Small intestine (tissue), 7 donors: ENCODE data around the gene NEUROG1. TPM values are rescaled to one million over a fixed set of nuclear protein-coding genes. Genes with fewer than 3 reads are reported as not detected.

ENCODE experiments used
- DNase-seq, 2 donors: peaks; one replicate each; pipeline versions ENCODE4 v3.0.0 to v3.0.0-alpha.2; 2013
- FAIRE-seq: peaks from 2 replicates; lab custom pipeline; 2012; peaks lifted over from hg19 to GRCh38; lab: Jason Lieb, UNC
- H3K27ac ChIP-seq, 3 donors: one replicate each; pipeline ENCODE4 v1.5.1; 2013; ENCODE audit warnings: low read length in 2 of 3, mild to moderate bottlenecking in 2 of 3, control low read depth in 1 of 3, inconsistent platforms in 1 of 3, low read depth in 1 of 3, moderate library complexity in 1 of 3
- H3K27me3 ChIP-seq, 3 donors: one replicate each; pipeline ENCODE4 v1.6.1; 2013; ENCODE audit warnings: low read length in 3 of 3, inconsistent platforms in 1 of 3; ENCODE audit not compliant: control insufficient read depth in 3 of 3, insufficient read depth in 3 of 3
- H3K36me3 ChIP-seq, 3 donors: one replicate each; pipeline ENCODE4 v1.6.1; 2013; ENCODE audit warnings: low read length in 3 of 3, inconsistent platforms in 1 of 3, low read depth in 1 of 3, mild to moderate bottlenecking in 1 of 3, moderate library complexity in 1 of 3; ENCODE audit not compliant: control insufficient read depth in 3 of 3, insufficient read depth in 2 of 3
- H3K4me1 ChIP-seq, 3 donors: one replicate each; pipeline ENCODE4 v1.6.1; 2013; ENCODE audit warnings: low read length in 2 of 3, inconsistent platforms in 1 of 3, low read depth in 1 of 3, mild to moderate bottlenecking in 1 of 3, moderate library complexity in 1 of 3; ENCODE audit not compliant: control insufficient read depth in 3 of 3, insufficient read depth in 2 of 3
- H3K4me3 ChIP-seq, 3 donors: one replicate each; pipeline ENCODE4 v1.5.1; 2013; ENCODE audit warnings: low read length in 3 of 3, control low read depth in 1 of 3, inconsistent platforms in 1 of 3, low read depth in 1 of 3, mild to moderate bottlenecking in 1 of 3, moderate library complexity in 1 of 3
- H3K9me3 ChIP-seq, 2 donors: one replicate each; pipeline ENCODE4 v1.6.1; 2013; ENCODE audit warnings: low read depth in 1 of 2, low read length in 1 of 2; ENCODE audit not compliant: control insufficient read depth in 2 of 2, insufficient read depth in 1 of 2
- WGBS, 3 donors: extraction: QIAGEN DNeasy Blood & Tissue Kit; methylation state at CpG; one replicate each; pipeline ENCODE4 v1.1.7; 2013; 5-methylcytosine and 5-hydroxymethylcytosine counted together
- polyA plus RNA-seq, 4 donors: library from polyadenylated mRNA; stranded (reverse) in 3 of 4; unstranded in 1 of 4; fragments of 200-250 nt in 3 of 4; fragments of 120-200 nt in 1 of 4; gene quantifications; one replicate each; pipeline versions ENCODE4 v1.2.1 to v1.2.3, GENCODE V29; 2013
- donor health status: healthy with polysubstance abuse.
- donor health status: control.
- donor health status: control.
- donor health status: Bipolar disorder and iron deficiency.
- donor health status: healthy.

Gene NEUROG1
- polyA plus RNA-seq, 4 donors: not detected

DNA sequence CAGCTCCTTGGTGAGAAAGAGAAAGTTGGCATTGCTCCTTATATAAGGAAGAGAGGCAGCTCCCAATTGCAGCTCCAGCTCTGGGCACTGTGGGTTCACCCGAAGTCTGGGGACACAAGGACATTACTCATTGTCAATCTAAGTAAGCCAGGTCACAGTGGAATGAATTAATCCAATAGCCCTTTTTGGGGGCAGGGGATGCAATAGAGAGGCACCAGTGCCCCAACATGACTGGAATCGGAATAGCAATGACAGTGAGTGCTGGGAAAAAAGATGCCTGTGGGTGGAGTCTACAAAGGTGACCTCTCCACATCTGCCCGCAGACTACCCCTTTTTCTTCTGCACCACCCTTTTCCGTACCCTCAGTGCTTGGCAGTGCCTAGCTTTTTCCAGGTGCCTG is 11.1 kb upstream of the NEUROG1 start:
- DNase-seq (no peak), FAIRE-seq (no peak)
- Histone ChIP-seq H3K36me3 (no peaks in the 10 kb centered on the region), H3K27me3 (peaks cover 3 to 89% (median 25%) of the 10 kb centered on the region in 3 donors), H3K4me1 (peaks cover 0 to 3% (median 0%) of the 10 kb centered on the region in 3 donors), H3K4me3 (no peak overlapping the region), H3K27ac (no peak overlapping the region), H3K9me3 (no peaks in the 10 kb centered on the region)
- WGBS, 3 donors: 46 to 48% (median 47%) methylated on average over 4 of the region's 4 CpGs

GRCh38 chr5:135546101-135546500 is 10.3 kb upstream of the NEUROG1 start:
- DNase-seq (no peak), FAIRE-seq (no peak)
- 58 to 71% (median 62%) methylated on average over 12 of the region's 12 CpGs for WGBS, 3 donors
- Histone ChIP-seq H3K27me3 (peaks cover 3 to 93% (median 25%) of the 10 kb centered on the region in 3 donors), H3K9me3 (no peaks in the 10 kb centered on the region), H3K36me3 (no peaks in the 10 kb centered on the region), H3K27ac (no peak overlapping the region), H3K4me3 (no peak overlapping the region), H3K4me1 (peaks cover 0 to 3% (median 0%) of the 10 kb centered on the region in 3 donors)

DNA sequence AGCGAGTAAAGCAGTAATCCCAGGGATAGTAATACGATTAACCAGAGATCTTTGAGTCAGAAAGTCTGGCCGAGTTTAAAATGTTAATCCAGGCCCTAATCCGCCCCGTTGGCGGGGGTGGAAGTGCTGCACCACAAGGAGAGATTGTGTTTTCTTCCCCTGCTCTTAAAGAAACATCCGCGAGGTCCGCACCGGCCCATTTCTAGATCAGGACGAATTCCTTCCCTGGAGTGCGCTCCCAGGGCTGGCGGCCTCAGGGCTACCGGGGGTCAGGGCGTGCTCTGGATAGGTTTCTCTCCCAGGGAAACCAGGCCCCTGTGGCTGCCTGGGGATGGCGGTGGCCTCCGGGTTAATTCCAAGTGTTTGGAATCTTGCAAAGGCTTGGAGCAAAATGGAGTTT is 9.3 kb upstream of the NEUROG1 start:
- Histone ChIP-seq H3K27me3 (peaks cover 3 to 93% (median 26%) of the 10 kb centered on the region in 3 donors), H3K4me1 (peaks cover 0 to 3% (median 0%) of the 10 kb centered on the region in 3 donors), H3K27ac (no peak overlapping the region), H3K9me3 (no peaks in the 10 kb centered on the region), H3K36me3 (no peaks in the 10 kb centered on the region), H3K4me3 (no peak overlapping the region)
- WGBS, 3 donors: 56 to 62% (median 62%) methylated on average over 17 of the region's 17 CpGs
- DNase-seq: no peak
- FAIRE-seq: no peak

- Histone ChIP-seq H3K4me1 (peaks cover 0 to 3% (median 0%) of the 10 kb centered on the region in 3 donors), H3K4me3 (peak overlapping the region in 1 of 3 donors; percentile 57), H3K9me3 (no peaks in the 10 kb centered on the region), H3K27me3 (peaks cover 3 to 94% (median 34%) of the 10 kb centered on the region in 3 donors), H3K27ac (no peak overlapping the region), H3K36me3 (no peaks in the 10 kb centered on the region)
- WGBS, 3 donors: 1 to 2% (median 2%) methylated on average over 51 to 77 of the region's 77 CpGs
- DNase-seq (peak; percentile 26 to 46), FAIRE-seq (no peak)
Measured at GRCh38 chr5:135543485-135544304, 7.9 kb upstream of the NEUROG1 start.

DNA sequence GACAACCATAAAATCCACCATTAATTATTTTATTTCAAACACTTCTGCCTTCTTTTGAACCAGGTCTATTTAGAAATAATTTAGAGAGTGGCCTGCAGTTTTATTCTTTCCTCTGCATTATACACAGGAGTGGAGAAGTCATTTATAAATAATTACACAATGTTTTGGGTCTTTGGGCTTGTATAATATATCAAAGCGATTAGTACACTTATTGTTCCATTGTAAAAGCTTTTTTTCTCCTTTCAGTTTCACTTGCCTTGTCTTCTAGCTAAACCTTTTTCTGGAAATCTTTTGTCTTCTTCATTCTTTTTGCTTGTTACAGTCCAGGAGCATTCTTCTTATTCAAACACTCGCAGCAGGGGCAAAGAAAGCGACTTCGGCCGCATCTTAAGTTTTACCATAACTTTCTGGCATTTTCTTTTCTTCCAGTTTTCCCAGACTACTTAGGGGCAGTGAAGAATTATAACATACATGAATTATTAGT is 7.3 kb upstream of the NEUROG1 start:
- DNase-seq: peak in 1 of 2 donors; percentile 21
- Histone ChIP-seq H3K27ac (no peak overlapping the region), H3K27me3 (peaks cover 3 to 94% (median 34%) of the 10 kb centered on the region in 3 donors), H3K4me1 (peaks cover 0 to 3% (median 0%) of the 10 kb centered on the region in 3 donors), H3K9me3 (no peaks in the 10 kb centered on the region), H3K36me3 (no peaks in the 10 kb centered on the region), H3K4me3 (peak overlapping the region in 1 of 3 donors; percentile 57)
- 7 to 24% (median 18%) methylated on average over 5 of the region's 5 CpGs for WGBS, 3 donors
- FAIRE-seq: no peak

GRCh38 chr5:135541807-135542502 is 6.2 kb upstream of the NEUROG1 start:
- FAIRE-seq (no peak), DNase-seq (no peak)
- H3K4me1 ChIP-seq: peaks cover 0 to 3% (median 0%) of the 10 kb centered on the region in 3 donors
- peaks cover 0 to 5% of the 10 kb centered on the region in 2 donors for H3K9me3 ChIP-seq
- peaks cover 3 to 94% (median 34%) of the 10 kb centered on the region in 3 donors for H3K27me3 ChIP-seq
- no peak overlapping the region for H3K27ac ChIP-seq
- H3K36me3 ChIP-seq: no peaks in the 10 kb centered on the region
- WGBS, 3 donors: 47 to 71% (median 66%) methylated on average over 11 of the region's 11 CpGs
- H3K4me3 ChIP-seq: no peak overlapping the region

- FAIRE-seq (no peak), DNase-seq (no peak)
- WGBS, 3 donors: 80 to 84% (median 83%) methylated on average over 4 of the region's 4 CpGs
- Histone ChIP-seq H3K4me3 (no peak overlapping the region), H3K27ac (no peak overlapping the region), H3K9me3 (peaks cover 0 to 6% of the 10 kb centered on the region in 2 donors), H3K27me3 (peaks cover 16 to 94% (median 44%) of the 10 kb centered on the region in 3 donors), H3K36me3 (no peaks in the 10 kb centered on the region), H3K4me1 (peaks cover 0 to 5% (median 3%) of the 10 kb centered on the region in 3 donors)
Measured at GRCh38 chr5:135539430-135540005, 3.8 kb upstream of the NEUROG1 start.

- H3K27ac ChIP-seq: no peak overlapping the region
- peaks cover 19 to 94% (median 52%) of the 10 kb centered on the region in 3 donors for H3K27me3 ChIP-seq
- peaks cover 0 to 6% of the 10 kb centered on the region in 2 donors for H3K9me3 ChIP-seq
- DNase-seq (no peak), FAIRE-seq (no peak)
- no peaks in the 10 kb centered on the region for H3K36me3 ChIP-seq
- H3K4me1 ChIP-seq: peaks cover 0 to 5% (median under 1%) of the 10 kb centered on the region in 3 donors
- WGBS, 3 donors: 85 to 94% (median 91%) methylated on average over 5 of the region's 5 CpGs
- no peak overlapping the region for H3K4me3 ChIP-seq
Measured at GRCh38 chr5:135538261-135538660, 2.5 kb upstream of the NEUROG1 start.
